Keratinocyte (primary cell): Measurements from ENCODE around the gene RET.

ENCODE experiments used
- EZH2 ChIP-seq: IDR thresholded peaks from one replicate; pipeline ENCODE4 v1.6.1; 2012; ENCODE audit warnings: inconsistent platforms, mild to moderate bottlenecking, low read length, moderate library complexity
- TF ChIP-seq, protein P1 (sequence below), 3 experiments: IDR thresholded peaks in 1 of 3; conservative IDR thresholded peaks in 1 of 3; optimal IDR thresholded peaks in 1 of 3; 2 replicates in 2 of 3; 3 replicates in 1 of 3; pipeline versions ENCODE3 to v1.5.1; 2011; ENCODE audit warnings: low read length in 3 of 3, mild to moderate bottlenecking in 3 of 3, moderate library complexity in 2 of 3, control low read depth in 1 of 3, inconsistent platforms in 1 of 3; ENCODE audit not compliant: insufficient read depth in 2 of 3; ENCODE audit errors: extremely low read depth in 1 of 3

DNA sequence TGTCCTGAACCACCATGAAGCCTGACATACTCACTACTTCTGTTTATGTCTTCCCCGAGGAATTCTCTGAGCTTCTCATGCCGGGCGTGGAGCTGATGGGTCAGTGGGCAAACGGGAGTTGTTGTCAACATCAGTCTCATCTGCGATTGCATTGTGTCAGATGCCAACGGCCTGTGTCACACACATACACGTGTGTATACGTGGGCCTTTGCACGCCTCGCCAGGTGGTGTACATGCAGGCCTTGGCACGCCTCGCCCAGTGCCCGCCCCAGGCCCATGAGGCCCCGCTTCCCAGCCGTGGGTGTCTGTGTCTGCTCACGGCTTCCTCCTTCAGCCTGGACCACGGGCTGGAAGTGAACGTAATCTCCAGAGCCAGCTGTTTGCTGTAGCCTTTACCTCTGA is 53.9 kb downstream of the RET start:
- TF ChIP-seq, protein P1, sequence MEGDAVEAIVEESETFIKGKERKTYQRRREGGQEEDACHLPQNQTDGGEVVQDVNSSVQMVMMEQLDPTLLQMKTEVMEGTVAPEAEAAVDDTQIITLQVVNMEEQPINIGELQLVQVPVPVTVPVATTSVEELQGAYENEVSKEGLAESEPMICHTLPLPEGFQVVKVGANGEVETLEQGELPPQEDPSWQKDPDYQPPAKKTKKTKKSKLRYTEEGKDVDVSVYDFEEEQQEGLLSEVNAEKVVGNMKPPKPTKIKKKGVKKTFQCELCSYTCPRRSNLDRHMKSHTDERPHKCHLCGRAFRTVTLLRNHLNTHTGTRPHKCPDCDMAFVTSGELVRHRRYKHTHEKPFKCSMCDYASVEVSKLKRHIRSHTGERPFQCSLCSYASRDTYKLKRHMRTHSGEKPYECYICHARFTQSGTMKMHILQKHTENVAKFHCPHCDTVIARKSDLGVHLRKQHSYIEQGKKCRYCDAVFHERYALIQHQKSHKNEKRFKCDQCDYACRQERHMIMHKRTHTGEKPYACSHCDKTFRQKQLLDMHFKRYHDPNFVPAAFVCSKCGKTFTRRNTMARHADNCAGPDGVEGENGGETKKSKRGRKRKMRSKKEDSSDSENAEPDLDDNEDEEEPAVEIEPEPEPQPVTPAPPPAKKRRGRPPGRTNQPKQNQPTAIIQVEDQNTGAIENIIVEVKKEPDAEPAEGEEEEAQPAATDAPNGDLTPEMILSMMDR (optimal IDR thresholded peaks at IDR 0.05 in 1 of 3, IDR thresholded peaks at IDR 0.05 in 1 of 3, conservative IDR thresholded peaks at IDR 0.05 in 1 of 3; ENCODE audit: extremely low read depth in 1 of 3, insufficient read depth in 2 of 3, low read length in 3 of 3), result no peak
- no peak for TF ChIP-seq EZH2
